ENCODE results near the gene SH3BP5.

SH3BP5 gene

GRCh38 chr3:15347063-15347736 is 14.8 kb upstream of the SH3BP5 start:
- DNase-seq: no peak

GRCh38 chr3:15346516-15346915 is 14.1 kb upstream of the SH3BP5 start:
- no peak for DNase-seq

GRCh38 chr3:15345608-15346137 is 13.3 kb upstream of the SH3BP5 start:
- DNase-seq: no peak

- DNase-seq: peak; percentile 83
These were observed 12.8 kb upstream of the SH3BP5 start for GRCh38 chr3:15345066-15345607.

GRCh38 chr3:15342945-15343344 is 10.6 kb upstream of the SH3BP5 start:
- DNase-seq: no peak

- DNase-seq: no peak
These were observed 9.9 kb upstream of the SH3BP5 start for GRCh38 chr3:15342246-15342645.

GRCh38 chr3:15341030-15341726 is 8.8 kb upstream of the SH3BP5 start:
- DNase-seq: no peak

GRCh38 chr3:15339786-15340215 is 7.4 kb upstream of the SH3BP5 start:
- DNase-seq: no peak

- no peak for DNase-seq
These were observed 6.6 kb upstream of the SH3BP5 start for GRCh38 chr3:15339001-15339400.

GRCh38 chr3:15337963-15338362 is 5.6 kb upstream of the SH3BP5 start:
- no peak for DNase-seq

- no peak for DNase-seq
These were observed 3.7 kb upstream of the SH3BP5 start for GRCh38 chr3:15336057-15336456.

GRCh38 chr3:15333956-15334263 is 1.5 kb upstream of the SH3BP5 start:
- no peak for DNase-seq

- DNase-seq: no peak
These were observed 941 bp upstream of the SH3BP5 start for GRCh38 chr3:15333099-15333955.

GRCh38 chr3:15331606-15332404 is 581 bp downstream of the SH3BP5 start:
- DNase-seq: peak; percentile 21

- no peak for DNase-seq
These were observed 1.2 kb downstream of the SH3BP5 start for GRCh38 chr3:15331072-15331605.

- no peak for DNase-seq
These were observed 2.3 kb downstream of the SH3BP5 start for GRCh38 chr3:15330031-15330596.

GRCh38 chr3:15329046-15330005 is 3.1 kb downstream of the SH3BP5 start:
- no peak for DNase-seq

- peak; percentile 67 for DNase-seq
These were observed 4.4 kb downstream of the SH3BP5 start for GRCh38 chr3:15327941-15328340.

- no peak for DNase-seq
These were observed 5.7 kb downstream of the SH3BP5 start for GRCh38 chr3:15326673-15327072.

- no peak for DNase-seq
These were observed 6.3 kb downstream of the SH3BP5 start for GRCh38 chr3:15326037-15326436.

- DNase-seq: no peak
These were observed 7.2 kb downstream of the SH3BP5 start for GRCh38 chr3:15325228-15325627.
